Endodermal cell (in vitro differentiated cells): ENCODE results near the gene GALNS. TPM values are rescaled to one million over a fixed set of nuclear protein-coding genes. Genes with fewer than 3 reads are reported as not detected.

ENCODE experiments used
- DNase-seq: peaks from one replicate; pipeline ENCODE4 v3.0.0-alpha.2; 2017
- H3K27ac ChIP-seq: 2 replicates; pipeline ENCODE4 v1.5.1; 2013; ENCODE audit warnings: mild to moderate bottlenecking, low read depth, low read length, moderate library complexity
- H3K27me3 ChIP-seq: 2 replicates; pipeline ENCODE4 v1.6.1; 2013; ENCODE audit warnings: mild to moderate bottlenecking, low read length, moderate library complexity; ENCODE audit not compliant: insufficient read depth, control insufficient read depth, poor library complexity, severe bottlenecking
- H3K36me3 ChIP-seq: 2 replicates; pipeline ENCODE4 v1.7.0; 2013; ENCODE audit warnings: mild to moderate bottlenecking, low read length, moderate library complexity; ENCODE audit not compliant: control insufficient read depth, insufficient read depth
- H3K4me1 ChIP-seq: one replicate; pipeline ENCODE4 v1.7.0; 2013; ENCODE audit warnings: low read length; ENCODE audit not compliant: control insufficient read depth, insufficient read depth
- H3K4me3 ChIP-seq: 2 replicates; pipeline ENCODE4 v1.5.1; 2013; ENCODE audit warnings: mild to moderate bottlenecking, low read length, moderate library complexity
- H3K9ac ChIP-seq: 2 replicates; pipeline ENCODE4 v1.6.1; 2013; ENCODE audit warnings: mild to moderate bottlenecking, low read length, moderate library complexity; ENCODE audit not compliant: poor library complexity, severe bottlenecking; ENCODE audit errors: extremely low read depth
- H3K9me3 ChIP-seq: 2 replicates; pipeline ENCODE4 v1.6.1; 2013; ENCODE audit warnings: mild to moderate bottlenecking, low read length, moderate library complexity; ENCODE audit not compliant: control insufficient read depth
- H3K27ac Mint-ChIP-seq: 2 replicates; pipeline ENCODE4 v1.8.0; 2020; ENCODE audit warnings: mixed read lengths
- H3K27me3 Mint-ChIP-seq: 2 replicates; pipeline ENCODE4 v1.8.0; 2021; ENCODE audit warnings: mild to moderate bottlenecking, mixed read lengths; ENCODE audit not compliant: insufficient read depth
- H3K36me3 Mint-ChIP-seq: 2 replicates; pipeline ENCODE4 v1.8.0; 2020; ENCODE audit warnings: low read depth, mixed read lengths
- H3K4me1 Mint-ChIP-seq: 2 replicates; pipeline ENCODE4 v1.8.0; 2020; ENCODE audit warnings: mixed read lengths
- H3K4me3 Mint-ChIP-seq: 2 replicates; pipeline ENCODE4 v1.8.0; 2020; ENCODE audit warnings: mild to moderate bottlenecking, moderate library complexity, mixed read lengths
- H3K9me3 Mint-ChIP-seq: 2 replicates; pipeline ENCODE4 v1.8.0; 2020; ENCODE audit warnings: mild to moderate bottlenecking, mixed read lengths
- CTCF ChIP-seq: fragments of 200-600 bp; sonication (generic); conservative IDR thresholded peaks from 2 replicates; pipeline ENCODE4 v1.5.0; 2021; ENCODE audit warnings: antibody characterized with exemption, mild to moderate bottlenecking
- WGBS, 2 experiments: methylation state at CpG; one replicate each; pipeline versions ENCODE4 v1.1.5 to v1.1.7; 2013; ENCODE audit warnings: missing lambda C conversion rate in 2 of 2, mixed read lengths in 1 of 2; ENCODE audit not compliant: insufficient coverage in 1 of 2, insufficient read length in 1 of 2; 5-methylcytosine and 5-hydroxymethylcytosine counted together
- total RNA-seq, 2 donors: library from RNA; stranded (reverse); fragmentation: NEBNext Ultra II Directional in 1 of 2; extraction: Animal tissue kit (Norgen Biotek cat#: 25700) in 1 of 2; gene quantifications; 2 replicates in 1 of 2; 3 replicates in 1 of 2; pipeline ENCODE4 v1.2.1, GENCODE V29; 2021

Gene GALNS
- total RNA-seq, 2 donors from 2014 or later, result 32.2 to 39.6 TPM

DNA sequence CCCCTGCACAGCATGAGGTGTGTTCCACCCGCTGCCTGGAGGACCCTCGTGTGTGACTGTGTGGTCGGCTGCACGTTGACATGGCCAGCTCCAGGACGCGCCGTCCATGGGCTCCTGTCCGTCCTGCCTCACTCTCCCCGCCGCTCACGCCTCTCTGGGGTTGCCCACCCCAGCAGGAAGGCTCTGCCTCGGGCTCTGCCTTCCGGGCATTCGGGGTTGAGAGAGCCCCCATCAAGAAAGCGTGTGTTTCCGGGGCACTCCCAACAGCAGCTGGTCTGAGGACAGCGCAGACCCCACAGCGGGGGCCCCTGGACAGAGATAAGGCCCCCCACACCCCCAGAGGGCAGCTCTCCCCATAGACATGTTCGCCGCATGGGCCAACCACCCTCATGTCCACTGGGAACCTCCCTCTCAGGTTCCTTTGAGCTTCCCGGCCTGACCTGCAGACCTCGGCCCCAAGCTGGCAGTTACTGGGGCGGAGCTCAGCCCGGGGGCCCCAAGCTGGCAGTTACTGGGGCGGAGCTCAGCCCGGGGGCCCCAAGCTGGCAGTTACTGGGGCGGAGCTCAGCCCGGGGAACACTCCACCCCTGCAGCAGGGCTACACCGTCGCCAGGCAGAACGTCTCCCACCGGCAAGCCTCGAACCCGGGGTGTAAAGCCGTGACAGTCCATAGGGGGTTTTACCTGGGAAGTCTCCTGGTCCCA is 63.3 kb downstream of the GALNS start:
- no peak for TF ChIP-seq CTCF
- H3K27me3 Mint-ChIP-seq, result peaks cover 3% of the 10 kb centered on the region
- no peak overlapping the region for H3K27ac Mint-ChIP-seq
- Histone ChIP-seq H3K36me3 (no peaks in the 10 kb centered on the region), H3K4me3 (no peak overlapping the region), H3K9ac (no peak overlapping the region), H3K27me3 (no peaks in the 10 kb centered on the region), H3K9me3 (no peaks in the 10 kb centered on the region), H3K4me1 (no peaks in the 10 kb centered on the region), H3K27ac (no peak overlapping the region)
- no peak for DNase-seq
- 78 to 85% methylated on average over 20 to 35 of the region's 35 CpGs for WGBS, 2 experiments
- H3K9me3 Mint-ChIP-seq, result no peaks in the 10 kb centered on the region
- H3K4me1 Mint-ChIP-seq, result peaks cover 2% of the 10 kb centered on the region
- no peaks in the 10 kb centered on the region for H3K36me3 Mint-ChIP-seq
- H3K4me3 Mint-ChIP-seq, result no peak overlapping the region

DNA sequence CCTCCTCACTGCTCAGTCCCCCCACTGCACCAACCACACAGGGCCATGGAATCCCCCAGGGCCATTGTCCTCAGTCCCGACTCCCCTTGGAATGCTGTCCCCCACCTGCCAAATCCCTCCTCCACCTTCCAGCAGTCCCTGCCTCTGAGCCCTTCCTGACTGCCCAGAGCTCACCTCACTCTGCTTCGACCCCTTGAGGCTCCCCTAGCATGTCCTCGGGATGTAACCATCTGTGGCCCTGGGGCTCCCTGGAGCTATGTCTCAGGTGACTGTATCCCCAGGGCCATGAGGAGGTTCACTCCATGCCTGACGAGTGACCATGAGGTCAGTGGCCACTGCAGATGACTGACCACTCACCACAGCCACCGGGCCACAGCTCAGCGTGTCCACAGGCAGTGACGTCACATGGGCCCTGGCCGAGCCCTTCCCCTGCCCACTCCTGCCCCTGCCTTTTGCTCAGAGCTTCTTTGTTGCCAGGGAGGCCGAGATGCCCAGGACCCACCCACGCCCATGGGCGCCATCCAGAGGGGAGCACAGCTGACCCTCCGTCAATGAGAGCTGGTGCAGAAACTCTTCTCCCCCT is 64.0 kb downstream of the GALNS start:
- Mint-ChIP-seq H3K27ac (no peak overlapping the region), H3K36me3 (no peaks in the 10 kb centered on the region), H3K4me3 (no peak overlapping the region), H3K9me3 (no peaks in the 10 kb centered on the region), H3K27me3 (peaks cover 7% of the 10 kb centered on the region), H3K4me1 (peaks cover 2% of the 10 kb centered on the region)
- TF ChIP-seq CTCF, result no peak
- H3K9me3 ChIP-seq, result no peaks in the 10 kb centered on the region
- WGBS, 2 experiments, result 90 to 98% methylated on average over 8 to 12 of the region's 12 CpGs
- H3K36me3 ChIP-seq, result no peaks in the 10 kb centered on the region
- H3K4me1 ChIP-seq, result no peaks in the 10 kb centered on the region
- H3K9ac ChIP-seq, result no peak overlapping the region
- H3K27ac ChIP-seq, result no peak overlapping the region
- H3K27me3 ChIP-seq, result no peaks in the 10 kb centered on the region
- no peak overlapping the region for H3K4me3 ChIP-seq
- no peak for DNase-seq

DNA sequence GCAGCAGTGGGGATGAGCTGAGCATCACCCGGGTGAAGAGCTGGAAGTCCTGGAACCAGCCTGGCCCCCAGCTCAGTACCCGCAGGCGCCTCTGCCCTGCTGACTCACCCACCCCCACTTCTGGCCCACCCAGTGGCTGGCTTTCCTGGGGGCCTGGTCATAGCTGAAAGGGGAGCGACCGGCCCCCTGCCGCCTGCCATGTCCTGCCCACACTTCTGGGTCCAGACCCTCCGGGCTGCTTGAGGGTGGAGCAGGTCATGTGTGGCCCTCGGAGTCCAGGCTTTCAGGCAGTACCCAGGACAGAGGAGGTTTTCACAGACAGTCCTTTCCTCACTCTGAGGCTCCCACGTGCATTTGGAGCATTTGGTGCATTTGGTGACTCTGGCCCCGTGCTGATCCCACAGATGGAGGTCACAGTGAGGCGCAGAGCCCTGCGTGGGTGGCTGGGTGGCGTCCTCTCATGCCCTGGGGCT is 64.6 kb downstream of the GALNS start:
- Mint-ChIP-seq H3K4me3 (no peak overlapping the region), H3K36me3 (no peaks in the 10 kb centered on the region), H3K27me3 (peaks cover 8% of the 10 kb centered on the region), H3K4me1 (peaks cover 2% of the 10 kb centered on the region), H3K27ac (no peak overlapping the region), H3K9me3 (no peaks in the 10 kb centered on the region)
- H3K27me3 ChIP-seq, result no peaks in the 10 kb centered on the region
- no peak overlapping the region for H3K4me3 ChIP-seq
- no peak overlapping the region for H3K9ac ChIP-seq
- DNase-seq, result no peak
- H3K4me1 ChIP-seq, result no peaks in the 10 kb centered on the region
- TF ChIP-seq CTCF, result no peak
- no peak overlapping the region for H3K27ac ChIP-seq
- H3K36me3 ChIP-seq, result no peaks in the 10 kb centered on the region
- H3K9me3 ChIP-seq, result no peaks in the 10 kb centered on the region
- 83 to 92% methylated on average over 7 to 13 of the region's 13 CpGs for WGBS, 2 experiments
